K562 (cell line): Measurements from ENCODE around the gene IFITM2. TPM values are rescaled to one million over a fixed set of nuclear protein-coding genes. Genes with fewer than 3 reads are reported as not detected.

ENCODE experiments used
- ASH1L ChIP-seq: fragments of 450-650 bp; IDR thresholded peaks from 2 replicates; pipeline ENCODE4 v1.6.1; 2018; ENCODE audit warnings: borderline replicate concordance, mild to moderate bottlenecking, low read depth; ENCODE audit not compliant: partially characterized antibody
- CEBPB ChIP-seq: fragments of 450-650 bp; IDR thresholded peaks from 2 replicates; pipeline ENCODE4 v1.6.1; 2016; ENCODE audit warnings: missing genetic modification characterization, missing compliant biosample characterization
- HMG20A ChIP-seq: fragments of 450-650 bp; formaldehyde crosslinking; conservative IDR thresholded peaks from 2 replicates; pipeline ENCODE4 v1.4.0; 2020; ENCODE audit warnings: mild to moderate bottlenecking, mixed read lengths
- KAT2B ChIP-seq: IDR thresholded peaks from one replicate; pipeline ENCODE4 v1.6.1; 2012; ENCODE audit warnings: low read depth, mild to moderate bottlenecking, control low read depth, inconsistent platforms, low read length, moderate library complexity
- KAT8 ChIP-seq: fragments of 450-650 bp; IDR thresholded peaks from 2 replicates; pipeline ENCODE4 v1.6.1; 2016; ENCODE audit warnings: low read depth, mild to moderate bottlenecking
- KDM1A ChIP-seq, 2 experiments: fragments of 450-650 bp; IDR thresholded peaks; 2 replicates each; pipeline ENCODE4 v1.6.1; 2016; ENCODE audit warnings: mild to moderate bottlenecking in 2 of 2
- KDM5B ChIP-seq: fragments of 200-600 bp; sonication (generic); IDR thresholded peaks from 2 replicates; pipeline ENCODE4 v1.6.1; 2012; ENCODE audit warnings: low read depth, mild to moderate bottlenecking, moderate library complexity, low read length, control low read depth, inconsistent platforms; ENCODE audit not compliant: insufficient replicate concordance
- L3MBTL2 ChIP-seq: fragments of 450-650 bp; IDR thresholded peaks from 2 replicates; pipeline ENCODE4 v1.6.1; 2016; ENCODE audit warnings: mild to moderate bottlenecking, moderate library complexity
- NEUROD1 ChIP-seq: fragments of 150-350 bp; IDR thresholded peaks from 2 replicates; pipeline ENCODE4 v1.6.1; 2014; ENCODE audit warnings: borderline replicate concordance, low read length, low read depth; ENCODE audit not compliant: partially characterized antibody
- PRMT5 ChIP-seq: sonication (generic); formaldehyde crosslinking; IDR thresholded peaks from 2 replicates; pipeline ENCODE4 v1.5.0; 2020; ENCODE audit warnings: missing genetic modification reagents
- RBM17 ChIP-seq: fragments of 200-400 bp; formaldehyde crosslinking; IDR thresholded peaks from 2 replicates; pipeline ENCODE4 v1.6.1; 2017; ENCODE audit warnings: low read depth, mild to moderate bottlenecking, low read length, borderline replicate concordance
- SMAD2 ChIP-seq: fragments of 150-350 bp; IDR thresholded peaks from 2 replicates; pipeline ENCODE4 v1.6.1; 2014; ENCODE audit warnings: low read depth, mild to moderate bottlenecking, low read length
- SRSF7 ChIP-seq: fragments of 200-400 bp; formaldehyde crosslinking; optimal IDR thresholded peaks from 2 replicates; pipeline ENCODE3; 2017; ENCODE audit warnings: mild to moderate bottlenecking, low read depth, low read length
- TAF7 ChIP-seq: fragments of 450-650 bp; IDR thresholded peaks from 2 replicates; pipeline ENCODE4 v1.6.1; 2016; ENCODE audit warnings: missing genetic modification characterization, missing compliant biosample characterization
- ZBTB11 ChIP-seq, 3 experiments: fragments of 200-800 bp in 1 of 3; fragments of 250-450 bp in 1 of 3; fragments of 450-650 bp in 1 of 3; sonication (Bioruptor Pico) in 1 of 3; sonication (Bioruptor generic) in 1 of 3; formaldehyde crosslinking in 1 of 3; IDR thresholded peaks; 2 replicates each; pipeline versions ENCODE4 v1.6.1 to v1.8.0; 2016 to 2022; ENCODE audit warnings: mild to moderate bottlenecking in 2 of 3, missing genetic modification characterization in 2 of 3, missing compliant biosample characterization in 1 of 3, moderate library complexity in 1 of 3
- ZBTB12 ChIP-seq: fragments of 250-450 bp; sonication (Bioruptor Pico); IDR thresholded peaks from 2 replicates; pipeline ENCODE4 v1.4.0; 2020
- ZFPM2 ChIP-seq: fragments of 250-450 bp; sonication (Bioruptor Pico); IDR thresholded peaks from 2 replicates; pipeline ENCODE4 v1.5.1; 2022; ENCODE audit warnings: mild to moderate bottlenecking
- ZHX1 ChIP-seq: fragments of 150-350 bp; conservative IDR thresholded peaks from 2 replicates; pipeline ENCODE4 v1.6.1; 2014; ENCODE audit warnings: low read length
- ZNF507 ChIP-seq: conservative IDR thresholded peaks from 2 replicates; pipeline ENCODE4 v1.6.1; 2017; ENCODE audit warnings: missing genetic modification characterization, missing compliant biosample characterization
- polyA plus RNA-seq, 8 experiments: library from polyadenylated mRNA; depleted of rRNA in 4 of 8; stranded (reverse) in 5 of 8; unstranded in 3 of 8; fragments of >200 nt; fragmentation: Nextera tagmentation in 2 of 8; fragmentation: Illumina TruSeq in 1 of 8; extraction: Ambion mirVana in 2 of 8; extraction: Trizol in 1 of 8; gene quantifications; 2 replicates each; pipeline versions ENCODE4 v1.2.1 to v1.2.3, GENCODE V29; 2011 to 2014; ENCODE audit warnings: inconsistent platforms in 1 of 8, missing spikeins in 1 of 8
- total RNA-seq, 7 experiments: library from RNA; depleted of rRNA in 6 of 7; stranded (reverse); fragments of >200 nt in 6 of 7; fragmentation: Illumina TruSeq in 2 of 7; extraction: Trizol in 2 of 7; gene quantifications; 2 replicates each; pipeline versions ENCODE4 v1.2.1 to v1.2.3, GENCODE V29; 2011 to 2021; ENCODE audit warnings: low replicate concordance in 1 of 7
- TF ChIP-seq, protein P1 (sequence below), 2 experiments: fragments of 250-450 bp in 1 of 2; fragments of 450-650 bp in 1 of 2; sonication (Bioruptor Pico) in 1 of 2; IDR thresholded peaks; 2 replicates each; pipeline versions ENCODE4 v1.6.1 to v1.8.0; 2016 to 2021; ENCODE audit warnings: mild to moderate bottlenecking in 2 of 2, moderate library complexity in 2 of 2, missing compliant biosample characterization in 1 of 2, missing genetic modification characterization in 1 of 2

IFITM2 gene
- total and polyA plus RNA-seq, 9 of the 15 experiments (the other 6 are each of a cell fraction or from before 2014, with no cell fraction given) = 52.8 to 4,872 (median 356) TPM

DNA sequence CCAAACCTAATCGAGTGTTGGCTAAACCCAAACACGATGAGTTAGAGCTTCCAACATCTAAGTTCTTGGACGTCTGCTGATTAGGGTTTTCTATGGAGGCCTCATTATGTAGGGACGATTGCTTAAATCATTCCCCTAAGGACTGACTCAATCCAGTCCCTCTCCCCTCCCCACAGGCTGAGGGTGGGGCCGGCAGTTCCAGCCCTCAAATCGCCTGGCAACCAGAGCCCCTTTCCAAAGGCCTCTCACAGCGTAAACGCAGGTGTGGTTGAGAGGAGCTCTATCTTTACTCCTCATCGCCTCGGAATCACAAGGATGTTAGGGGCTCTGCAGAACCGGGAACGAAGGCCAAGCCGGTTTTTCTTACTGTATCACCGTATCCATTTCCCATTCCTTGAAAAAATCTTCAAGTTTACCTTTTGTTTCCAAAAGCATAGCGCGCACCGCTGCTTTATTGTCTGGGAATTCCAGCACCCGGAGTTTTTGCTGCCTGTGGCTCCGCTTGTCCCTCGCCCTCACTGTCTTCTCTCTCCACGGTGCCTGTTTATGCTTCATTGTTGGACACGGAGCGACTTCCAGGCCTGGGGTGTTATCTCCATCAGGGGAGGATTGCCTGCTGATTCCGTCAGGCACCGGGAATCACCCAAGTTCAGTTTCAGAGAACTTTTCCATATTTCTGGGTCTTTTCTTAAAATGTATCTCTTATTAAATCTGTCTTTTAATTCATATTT, 26.8 kb downstream of the IFITM2 start (continued):
- TF ChIP-seq, protein P1, sequence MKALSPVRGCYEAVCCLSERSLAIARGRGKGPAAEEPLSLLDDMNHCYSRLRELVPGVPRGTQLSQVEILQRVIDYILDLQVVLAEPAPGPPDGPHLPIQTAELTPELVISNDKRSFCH (CRISPR knock-in tag; IDR thresholded peaks at IDR 0.05) = no peak
- TF ChIP-seq, protein P1 (tag; IDR thresholded peaks at IDR 0.05) = no peak
- peak; percentile 75 for TF ChIP-seq CEBPB (tag)
- no peak for TF ChIP-seq NEUROD1
- no peak for TF ChIP-seq TAF7 (tag)
- no peak for TF ChIP-seq ZFPM2 (CRISPR knock-in tag)
- no peak for TF ChIP-seq PRMT5 (CRISPR knock-in tag)
- TF ChIP-seq ZBTB11 (CRISPR knock-in tag; IDR thresholded peaks at IDR 0.05) = no peak
- TF ChIP-seq SRSF7 = no peak
- TF ChIP-seq ZBTB12 (CRISPR knock-in tag) = no peak
- no peak for TF ChIP-seq KAT2B
- no peak for TF ChIP-seq KAT8
- no peak for TF ChIP-seq SMAD2
- TF ChIP-seq HMG20A = no peak
- TF ChIP-seq ZHX1 = no peak
- no peak for TF ChIP-seq RBM17
- TF ChIP-seq ASH1L = no peak
- TF ChIP-seq ZNF507 (tag) = no peak
- no peak for TF ChIP-seq KDM1A (IDR thresholded peaks at IDR 0.05)
- TF ChIP-seq L3MBTL2 = peak; percentile 65
- no peak for TF ChIP-seq KDM5B
